Body of pancreas (tissue), 4 donors: ENCODE results near the gene MSTN. TPM values are rescaled to one million over a fixed set of nuclear protein-coding genes. Genes with fewer than 3 reads are reported as not detected.

Experiments used
- ATAC-seq: fragments of 150-250 bp; one replicate; pipeline ENCODE4 v1.9.1; 2016
- DNase-seq, 4 donors: peaks; one replicate each; pipeline ENCODE4 v3.0.0-alpha.2; 2019
- H3K27ac ChIP-seq, 4 donors: fragments of 200-600 bp; sonication (generic); 1 replicate in 3 of 4; 2 replicates in 1 of 4; pipeline versions ENCODE4 v1.5.1 to v1.6.1; 2016 to 2019; ENCODE audit warnings: mild to moderate bottlenecking in 1 of 4, mixed read lengths in 1 of 4, moderate library complexity in 1 of 4
- H3K27me3 ChIP-seq, 2 donors: fragments of 200-600 bp; sonication (generic); one replicate each; pipeline ENCODE4 v1.6.0; 2016; ENCODE audit warnings: mild to moderate bottlenecking in 1 of 2
- H3K36me3 ChIP-seq, 2 donors: fragments of 200-600 bp; sonication (generic); replicated peaks in 1 of 2; 2 replicates each; pipeline ENCODE4 v1.5.1; 2016; ENCODE audit warnings: low read depth in 2 of 2; ENCODE audit not compliant: insufficient read depth in 1 of 2
- H3K4me1 ChIP-seq: fragments of 200-600 bp; sonication (generic); one replicate; pipeline ENCODE4 v1.6.0; 2016
- H3K4me3 ChIP-seq, 2 donors: fragments of 200-600 bp; sonication (generic); 1 replicate in 1 of 2; 2 replicates in 1 of 2; pipeline ENCODE4 v1.5.1; 2016 to 2019
- H3K9me3 ChIP-seq, 3 donors: fragments of 200-600 bp; sonication (generic); 1 replicate in 2 of 3; 2 replicates in 1 of 3; pipeline ENCODE4 v1.5.1; 2016
- POLR2A ChIP-seq, 3 donors: fragments of 450-650 bp; IDR thresholded peaks; one replicate each; pipeline ENCODE4 v1.6.1; 2016; ENCODE audit warnings: antibody characterized with exemption in 3 of 3, mild to moderate bottlenecking in 2 of 3
- whole genome bisulfite sequencing, 2 donors: methylation state at CpG; one replicate each; pipeline ENCODE4 v1.1.5; 2017; 5-methylcytosine and 5-hydroxymethylcytosine counted together
- intact Hi-C: fragments of 100-400 bp; cut with DNase I; formaldehyde crosslinking; loops from one replicate; pipeline ENCODE4 v1.15.1; 2023
- total RNA-seq, 2 donors: library from RNA; depleted of rRNA; stranded (reverse); fragments of >200 nt; gene quantifications; one replicate each; pipeline ENCODE4 v1.1.0, GENCODE V29; 2016
- TF ChIP-seq, protein P1 (sequence below), 7 experiments: fragments of 450-650 bp in 4 of 7; fragments of 200-600 bp in 3 of 7; sonication (generic) in 3 of 7; IDR thresholded peaks; one replicate each; pipeline ENCODE4 v1.5.1; 2016 to 2019; ENCODE audit warnings: antibody characterized with exemption in 7 of 7

Gene MSTN
- total RNA-seq, 2 donors from 2014 or later, result not detected

DNA sequence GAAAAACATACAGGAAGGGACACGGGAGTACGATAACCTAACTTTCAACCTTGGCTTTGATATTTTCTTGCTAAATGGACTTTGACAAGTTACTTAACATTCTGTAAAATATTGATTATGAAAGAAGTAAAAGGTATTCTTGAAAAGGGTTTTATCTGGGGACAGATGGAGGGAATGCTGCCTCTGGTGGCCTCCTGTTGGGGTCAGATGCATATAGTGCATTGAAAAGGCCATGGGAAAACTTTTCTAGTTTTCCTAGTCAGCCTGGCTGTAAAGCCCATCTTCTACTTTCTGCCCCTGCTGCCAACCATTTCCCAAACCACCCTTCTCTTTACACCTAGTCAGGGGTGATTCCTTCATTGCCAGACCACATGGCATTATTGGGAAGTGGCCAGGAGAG is 22.2 kb upstream of the MSTN start:
- TF ChIP-seq, protein P1, sequence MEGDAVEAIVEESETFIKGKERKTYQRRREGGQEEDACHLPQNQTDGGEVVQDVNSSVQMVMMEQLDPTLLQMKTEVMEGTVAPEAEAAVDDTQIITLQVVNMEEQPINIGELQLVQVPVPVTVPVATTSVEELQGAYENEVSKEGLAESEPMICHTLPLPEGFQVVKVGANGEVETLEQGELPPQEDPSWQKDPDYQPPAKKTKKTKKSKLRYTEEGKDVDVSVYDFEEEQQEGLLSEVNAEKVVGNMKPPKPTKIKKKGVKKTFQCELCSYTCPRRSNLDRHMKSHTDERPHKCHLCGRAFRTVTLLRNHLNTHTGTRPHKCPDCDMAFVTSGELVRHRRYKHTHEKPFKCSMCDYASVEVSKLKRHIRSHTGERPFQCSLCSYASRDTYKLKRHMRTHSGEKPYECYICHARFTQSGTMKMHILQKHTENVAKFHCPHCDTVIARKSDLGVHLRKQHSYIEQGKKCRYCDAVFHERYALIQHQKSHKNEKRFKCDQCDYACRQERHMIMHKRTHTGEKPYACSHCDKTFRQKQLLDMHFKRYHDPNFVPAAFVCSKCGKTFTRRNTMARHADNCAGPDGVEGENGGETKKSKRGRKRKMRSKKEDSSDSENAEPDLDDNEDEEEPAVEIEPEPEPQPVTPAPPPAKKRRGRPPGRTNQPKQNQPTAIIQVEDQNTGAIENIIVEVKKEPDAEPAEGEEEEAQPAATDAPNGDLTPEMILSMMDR (IDR thresholded peaks at IDR 0.05), result no peak
- TF ChIP-seq POLR2A (IDR thresholded peaks at IDR 0.05), result no peak
- Histone ChIP-seq H3K4me1 (no peaks in the 10 kb centered on the region), H3K36me3 (no peaks in the 10 kb centered on the region), H3K27ac (no peak overlapping the region), H3K27me3 (no peaks in the 10 kb centered on the region), H3K9me3 (no peaks in the 10 kb centered on the region), H3K4me3 (no peak overlapping the region)
- WGBS, 2 donors, result 44 to 72% methylated on average over 2 of the region's 2 CpGs
- DNase-seq, result no peak
- intact Hi-C loops, result no loop called here
- ATAC-seq, result no peak

DNA sequence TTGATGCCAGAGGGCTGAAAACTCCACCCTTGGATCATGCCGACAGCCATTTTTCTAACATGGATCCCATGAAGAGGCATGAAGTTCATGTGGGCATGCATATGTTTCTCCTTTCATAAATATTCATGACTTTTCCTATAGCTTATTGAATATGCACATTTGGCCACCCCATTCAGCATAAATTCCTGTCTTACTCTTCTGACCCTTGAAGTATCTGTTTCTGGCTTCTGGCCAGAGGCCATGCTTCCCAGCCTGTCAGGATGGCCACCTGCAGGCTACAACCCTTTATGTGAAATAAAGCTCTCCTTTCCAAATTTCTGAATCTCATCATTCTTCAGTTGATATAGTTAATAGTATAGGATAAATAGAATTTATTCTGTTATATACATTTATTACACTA is 19.6 kb upstream of the MSTN start:
- intact Hi-C loops, result no loop called here
- Histone ChIP-seq H3K27ac (no peak overlapping the region), H3K4me3 (no peak overlapping the region), H3K9me3 (no peaks in the 10 kb centered on the region), H3K27me3 (no peaks in the 10 kb centered on the region), H3K36me3 (no peaks in the 10 kb centered on the region), H3K4me1 (no peaks in the 10 kb centered on the region)
- ATAC-seq (no peak), DNase-seq (no peak)
- WGBS, 2 donors, result 89 to 94% methylated on average over 1 of the region's 1 CpG
- TF ChIP-seq, protein P1 (IDR thresholded peaks at IDR 0.05), result no peak
- no peak for TF ChIP-seq POLR2A (IDR thresholded peaks at IDR 0.05)

DNA sequence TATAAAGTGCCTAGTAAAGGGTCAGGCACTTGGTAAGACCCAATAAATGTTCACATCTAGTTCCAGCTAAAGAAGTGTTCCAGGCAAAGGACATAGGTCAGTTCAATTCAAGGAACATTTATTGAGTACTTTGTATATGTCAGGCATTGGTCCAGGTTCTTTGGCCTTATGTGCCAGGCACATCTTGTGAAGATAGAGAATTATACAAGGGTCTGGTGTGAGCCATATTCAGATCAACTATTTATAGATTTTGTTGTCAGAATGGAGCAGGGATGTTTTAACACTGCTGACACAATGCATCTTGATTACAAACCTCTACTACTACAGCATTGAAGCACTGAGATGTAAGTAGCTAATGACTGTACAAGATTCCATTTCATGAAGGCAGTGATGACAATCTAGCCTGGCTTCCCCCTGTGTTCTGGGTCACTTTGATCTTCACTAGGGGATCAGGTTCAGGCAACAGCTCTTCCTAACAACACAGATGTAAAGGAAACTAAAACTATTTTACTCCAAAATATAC is 18.1 kb upstream of the MSTN start:
- H3K27me3 ChIP-seq, result no peaks in the 10 kb centered on the region
- no peak for ATAC-seq
- intact Hi-C loops, result no loop called here

DNA sequence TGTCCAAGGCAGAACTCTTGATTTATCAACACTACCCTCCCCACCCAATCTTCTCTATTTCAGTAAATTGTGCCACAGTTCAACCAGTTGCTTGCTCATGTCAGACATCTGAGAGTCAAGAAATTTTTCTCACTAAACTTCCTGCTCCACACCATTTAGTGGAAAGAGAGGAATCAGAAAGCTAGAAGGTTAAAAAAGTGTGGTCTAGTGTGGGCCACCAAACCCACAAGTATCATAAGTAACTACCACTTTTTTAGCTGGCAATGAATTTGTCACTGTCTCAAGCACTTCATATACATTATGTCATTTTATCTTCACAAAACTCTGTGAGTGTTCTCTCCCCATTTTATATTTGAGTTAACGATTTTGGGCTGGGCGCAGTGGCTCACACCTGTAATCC is 16.6 kb upstream of the MSTN start:
- intact Hi-C loops, result no loop called here
- no peaks in the 10 kb centered on the region for H3K36me3 ChIP-seq
- no peak overlapping the region for H3K4me3 ChIP-seq
- H3K9me3 ChIP-seq, result no peaks in the 10 kb centered on the region
- no peak for TF ChIP-seq POLR2A (IDR thresholded peaks at IDR 0.05)
- TF ChIP-seq, protein P1 (IDR thresholded peaks at IDR 0.05), result no peak
- DNase-seq (no peak), ATAC-seq (no peak)
- no peaks in the 10 kb centered on the region for H3K27me3 ChIP-seq
- H3K4me1 ChIP-seq, result no peaks in the 10 kb centered on the region
- no peak overlapping the region for H3K27ac ChIP-seq
- WGBS, 2 donors, result 86 to 96% methylated on average over 2 of the region's 2 CpGs

More for the DNA sequence above, 18.1 kb upstream of the MSTN start:
- Histone ChIP-seq H3K9me3 (no peaks in the 10 kb centered on the region), H3K27ac (no peak overlapping the region), H3K36me3 (no peaks in the 10 kb centered on the region), H3K4me1 (no peaks in the 10 kb centered on the region), H3K4me3 (no peak overlapping the region)
- DNase-seq, result no peak
- TF ChIP-seq, protein P1 (IDR thresholded peaks at IDR 0.05), result no peak
- no peak for TF ChIP-seq POLR2A (IDR thresholded peaks at IDR 0.05)

DNA sequence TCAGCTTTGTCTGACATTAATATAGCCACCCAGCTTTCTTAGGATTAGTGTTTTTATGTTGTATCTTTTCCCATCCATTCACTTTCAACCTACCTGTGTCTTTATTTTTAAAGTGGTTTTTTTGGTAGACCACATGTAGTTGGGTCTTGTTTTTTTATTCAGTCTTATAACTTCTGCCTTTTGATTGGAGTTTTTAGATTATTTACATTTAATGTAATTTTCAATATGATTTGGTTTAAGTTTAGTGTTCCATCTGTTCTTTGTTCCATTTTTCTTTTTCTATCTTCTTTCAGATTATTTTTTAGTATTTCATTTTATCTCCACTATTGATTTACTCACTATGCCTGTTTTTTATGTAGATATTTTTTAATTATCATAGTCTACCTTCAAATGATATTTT is 13.1 kb upstream of the MSTN start:
- TF ChIP-seq POLR2A (IDR thresholded peaks at IDR 0.05), result no peak
- TF ChIP-seq, protein P1 (IDR thresholded peaks at IDR 0.05), result no peak
- intact Hi-C loops, result no loop called here
- no peak for ATAC-seq

More for the DNA sequence above, 13.1 kb upstream of the MSTN start:
- DNase-seq, result no peak
- H3K4me1 ChIP-seq, result no peaks in the 10 kb centered on the region
- no peak overlapping the region for H3K27ac ChIP-seq
- H3K36me3 ChIP-seq, result no peaks in the 10 kb centered on the region
- H3K9me3 ChIP-seq, result no peaks in the 10 kb centered on the region
- no peak overlapping the region for H3K4me3 ChIP-seq
- H3K27me3 ChIP-seq, result no peaks in the 10 kb centered on the region
